KOPT-K1 (cell line): ENCODE measurements around the gene TEPSIN.

Experiments
- H3K27ac ChIP-seq: fragments of 200-600 bp; sonication (generic); 2 replicates; pipeline ENCODE4 v1.5.1; 2016; ENCODE audit warnings: antibody characterized with exemption, mild to moderate bottlenecking, low read depth, low read length; ENCODE audit not compliant: poor library complexity, severe bottlenecking
- H3K36me3 ChIP-seq: fragments of 200-600 bp; sonication (generic); 2 replicates; pipeline ENCODE4 v1.5.1; 2017; ENCODE audit warnings: antibody characterized with exemption, mild to moderate bottlenecking, low read length, moderate library complexity; ENCODE audit not compliant: insufficient read depth
- H3K9me3 ChIP-seq: fragments of 200-600 bp; sonication (generic); 2 replicates; pipeline ENCODE4 v1.5.1; 2017; ENCODE audit warnings: antibody characterized with exemption, low read length, mild to moderate bottlenecking; ENCODE audit not compliant: insufficient read depth, poor library complexity, severe bottlenecking

TEPSIN gene

DNA sequence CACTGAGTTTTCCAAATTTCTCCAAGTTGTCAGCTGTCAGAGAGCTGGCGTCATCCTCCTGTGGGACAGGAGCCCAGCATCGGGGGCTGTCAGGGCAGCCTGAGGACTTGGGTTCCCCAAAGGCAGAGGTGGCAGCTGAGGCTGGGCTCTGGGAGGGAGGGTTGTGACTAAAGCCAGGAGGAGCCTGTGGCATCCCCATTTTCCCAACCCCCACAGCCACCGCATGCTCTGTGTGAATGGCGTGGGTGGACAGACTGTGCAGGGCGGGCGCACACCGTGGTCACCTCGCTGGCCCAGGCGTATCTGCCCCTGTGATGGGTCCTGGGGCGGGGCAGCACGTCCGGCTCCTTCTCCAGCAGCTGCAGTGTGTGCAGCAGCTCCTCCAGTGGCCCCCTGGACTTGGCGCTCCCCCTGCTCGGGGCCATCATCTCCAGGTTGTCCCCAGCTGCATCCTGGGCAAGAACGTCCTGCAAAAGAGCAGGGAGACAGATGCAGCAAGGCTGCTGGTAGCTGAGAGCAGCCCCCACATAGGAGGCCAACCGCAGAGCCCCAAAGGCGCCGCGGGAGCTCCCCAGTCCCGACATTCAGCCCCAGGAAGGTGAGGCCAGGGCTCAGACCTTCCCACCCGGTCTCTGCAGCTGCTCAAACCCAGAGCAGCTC is 40.9 kb downstream of the TEPSIN start:
- Histone ChIP-seq H3K27ac (no peak overlapping the region), H3K9me3 (no peaks in the 10 kb centered on the region), H3K36me3 (peaks cover 82% of the 10 kb centered on the region; the same call in 1 of the 2 replicates)

DNA sequence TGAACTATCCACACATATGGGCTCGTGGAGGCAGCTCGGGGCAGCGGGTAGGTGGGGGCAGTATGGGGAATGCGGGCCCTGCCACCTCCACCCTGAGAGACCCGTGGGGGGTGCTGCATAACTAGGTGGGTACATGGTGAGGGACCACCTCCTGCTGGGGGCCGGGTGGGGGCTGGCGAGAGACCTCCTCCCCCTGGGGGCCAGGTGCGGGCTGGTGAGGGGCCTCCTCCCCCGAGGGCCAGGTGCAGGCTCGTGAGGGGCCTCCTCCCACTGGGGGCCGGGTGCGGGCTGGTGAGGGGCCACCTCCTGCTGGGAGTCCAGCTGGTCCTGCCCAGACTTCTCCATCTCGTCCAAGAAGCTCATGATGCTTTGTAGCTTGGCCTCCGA is 41.5 kb downstream of the TEPSIN start:
- Histone ChIP-seq H3K9me3 (no peaks in the 10 kb centered on the region), H3K27ac (no peak overlapping the region), H3K36me3 (peaks cover 79% of the 10 kb centered on the region; the same call in 1 of the 2 replicates)

DNA sequence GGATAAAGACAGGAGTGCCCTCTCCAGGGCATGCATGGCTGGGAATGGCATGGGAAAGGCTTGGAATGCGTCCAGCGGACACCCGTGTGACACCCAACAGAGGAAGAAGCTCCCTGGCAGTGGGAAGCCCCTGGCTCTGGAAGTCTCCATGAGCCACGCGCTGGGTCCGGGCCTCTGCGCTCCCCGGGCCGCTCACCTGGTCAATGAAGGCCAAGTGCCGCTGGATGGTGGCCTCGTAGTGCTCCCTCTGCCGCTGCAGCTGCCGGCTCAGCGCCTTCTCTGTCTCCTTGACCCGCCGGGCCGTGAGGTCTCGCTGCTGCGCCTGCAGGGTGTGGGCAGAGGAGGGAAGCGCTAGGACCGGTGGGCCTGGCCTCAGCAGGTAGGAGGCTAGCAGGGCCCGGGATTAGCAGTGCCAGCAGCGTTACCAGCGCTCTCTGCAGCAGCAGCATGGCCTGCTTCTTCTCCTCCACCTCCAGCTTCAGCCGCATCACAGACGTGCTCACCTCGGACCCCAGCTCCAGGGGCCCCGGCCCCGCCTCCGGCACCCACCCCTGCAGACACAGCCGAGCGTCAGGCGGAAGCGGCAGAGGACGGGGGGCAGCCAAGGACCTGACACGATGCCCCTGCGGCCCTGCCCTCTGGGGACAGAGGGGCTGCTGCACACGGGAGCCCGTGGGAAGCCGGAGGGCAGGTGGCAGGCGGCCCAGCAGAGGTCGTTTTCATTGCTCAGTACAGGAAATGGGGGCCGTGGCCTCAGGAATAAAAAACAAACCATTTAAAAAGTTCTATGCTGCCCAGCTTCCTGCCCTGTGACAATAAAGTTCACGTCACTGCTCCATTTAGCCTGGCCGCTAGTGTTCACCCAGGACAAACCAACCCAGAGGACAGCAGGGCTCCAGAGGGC is 42.1 kb downstream of the TEPSIN start:
- Histone ChIP-seq H3K9me3 (no peaks in the 10 kb centered on the region), H3K27ac (no peak overlapping the region), H3K36me3 (peaks cover 76% of the 10 kb centered on the region; the same call in 1 of the 2 replicates)

DNA sequence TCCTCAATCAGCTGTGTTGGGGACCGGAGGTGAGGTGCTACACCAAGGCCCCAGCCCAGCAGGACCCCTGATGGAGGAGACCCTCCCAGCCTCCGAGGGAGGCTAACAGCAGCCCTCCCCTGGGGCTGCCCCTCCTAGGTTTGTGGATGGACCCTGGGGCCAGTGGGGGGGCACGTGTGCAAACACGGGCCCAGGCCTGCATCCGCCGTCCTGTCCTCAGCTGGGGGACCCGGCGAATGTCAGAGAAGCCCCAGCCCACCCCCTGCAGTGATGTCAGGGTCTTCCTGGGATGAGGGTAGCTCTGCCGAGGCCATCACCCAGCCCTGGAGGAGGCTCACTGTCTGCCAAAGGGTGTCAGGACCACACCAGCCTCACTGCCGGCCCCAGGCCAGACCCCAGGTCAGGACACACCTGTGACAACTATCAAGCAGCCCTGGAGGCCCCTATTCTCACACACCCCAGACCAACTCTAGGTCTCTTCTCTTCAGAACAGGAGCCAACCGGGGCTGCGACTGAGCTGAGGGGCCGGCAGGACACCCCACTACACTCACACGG is 42.8 kb downstream of the TEPSIN start:
- no peak overlapping the region for H3K27ac ChIP-seq
- H3K36me3 ChIP-seq, result peaks cover 78% of the 10 kb centered on the region; the same call in 1 of the 2 replicates
- no peaks in the 10 kb centered on the region for H3K9me3 ChIP-seq

DNA sequence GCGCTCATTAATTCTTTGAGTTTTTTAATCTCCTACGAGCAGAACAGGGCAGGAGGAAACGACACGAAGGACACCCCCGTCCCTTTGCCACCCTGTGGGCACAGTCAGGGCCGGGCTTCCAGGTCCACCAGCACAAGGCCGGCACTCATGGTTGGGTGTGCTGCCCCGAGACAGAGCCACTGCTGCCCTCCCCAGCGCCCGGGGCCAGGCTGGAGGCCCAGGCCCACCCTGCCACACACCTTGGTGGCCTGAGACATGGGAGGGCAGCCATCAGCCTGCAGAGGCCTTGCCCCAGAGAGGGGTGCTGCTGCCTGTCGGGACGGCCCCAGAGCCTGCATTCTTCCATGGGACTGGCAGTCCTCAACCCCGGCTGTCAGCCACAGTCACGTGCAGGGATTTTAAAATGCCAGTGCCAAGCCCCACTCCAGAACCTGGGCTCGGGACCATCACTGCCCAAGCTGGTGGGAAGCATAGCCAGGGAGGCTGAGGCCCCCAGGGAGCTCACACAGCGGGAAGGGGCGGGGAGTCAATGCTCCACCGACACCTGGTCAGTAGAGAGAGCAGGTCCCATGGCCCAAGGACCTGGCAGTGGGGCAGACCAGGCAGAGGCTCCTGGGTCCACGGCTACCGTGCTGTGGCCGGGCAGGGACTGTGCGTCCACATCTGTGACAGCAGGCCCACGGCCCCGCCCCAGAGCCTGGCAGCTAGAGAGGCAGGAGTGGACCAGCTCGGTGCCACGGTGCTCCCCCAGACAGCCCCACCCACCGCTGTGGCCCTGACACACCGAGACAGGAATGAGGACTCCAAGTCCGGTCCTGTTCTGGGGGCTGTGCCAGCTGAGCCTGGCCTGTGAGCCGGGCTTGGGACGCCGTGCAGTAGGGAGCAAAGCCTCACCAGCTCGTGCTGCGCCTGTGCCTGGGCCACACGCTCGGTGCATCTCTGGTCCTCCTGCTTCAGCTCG is 43.6 kb downstream of the TEPSIN start:
- Histone ChIP-seq H3K27ac (no peak overlapping the region), H3K36me3 (peaks cover 78% of the 10 kb centered on the region; the same call in 1 of the 2 replicates), H3K9me3 (no peaks in the 10 kb centered on the region)

DNA sequence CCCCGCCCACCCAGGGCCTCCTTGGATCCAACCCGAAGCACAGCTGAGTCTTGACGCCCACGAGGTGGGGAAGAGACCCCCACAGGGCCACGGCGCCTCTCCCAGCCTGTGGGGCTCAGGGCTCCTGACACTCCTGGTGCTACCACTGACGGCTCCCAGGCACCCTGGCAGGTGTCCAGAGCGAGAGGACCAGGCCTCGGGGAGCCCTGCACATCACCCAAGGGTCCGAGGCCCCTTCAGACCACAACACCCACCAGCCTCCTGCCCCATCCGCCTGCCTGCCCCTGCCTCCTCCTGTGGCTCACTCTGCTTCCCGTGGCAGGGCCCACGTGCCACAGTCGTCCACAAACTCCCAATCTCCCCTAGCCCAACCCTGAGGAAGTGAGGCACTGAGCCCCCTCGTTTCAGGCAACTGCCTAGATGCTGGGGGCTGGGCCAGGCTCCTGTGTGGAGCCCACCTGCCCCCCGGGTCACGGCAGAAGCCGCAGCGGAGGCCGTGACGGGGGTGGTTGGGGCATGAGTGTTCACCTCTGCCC is 44.6 kb downstream of the TEPSIN start:
- Histone ChIP-seq H3K36me3 (peaks cover 78% of the 10 kb centered on the region; the same call in 1 of the 2 replicates), H3K9me3 (no peaks in the 10 kb centered on the region), H3K27ac (no peak overlapping the region)

DNA sequence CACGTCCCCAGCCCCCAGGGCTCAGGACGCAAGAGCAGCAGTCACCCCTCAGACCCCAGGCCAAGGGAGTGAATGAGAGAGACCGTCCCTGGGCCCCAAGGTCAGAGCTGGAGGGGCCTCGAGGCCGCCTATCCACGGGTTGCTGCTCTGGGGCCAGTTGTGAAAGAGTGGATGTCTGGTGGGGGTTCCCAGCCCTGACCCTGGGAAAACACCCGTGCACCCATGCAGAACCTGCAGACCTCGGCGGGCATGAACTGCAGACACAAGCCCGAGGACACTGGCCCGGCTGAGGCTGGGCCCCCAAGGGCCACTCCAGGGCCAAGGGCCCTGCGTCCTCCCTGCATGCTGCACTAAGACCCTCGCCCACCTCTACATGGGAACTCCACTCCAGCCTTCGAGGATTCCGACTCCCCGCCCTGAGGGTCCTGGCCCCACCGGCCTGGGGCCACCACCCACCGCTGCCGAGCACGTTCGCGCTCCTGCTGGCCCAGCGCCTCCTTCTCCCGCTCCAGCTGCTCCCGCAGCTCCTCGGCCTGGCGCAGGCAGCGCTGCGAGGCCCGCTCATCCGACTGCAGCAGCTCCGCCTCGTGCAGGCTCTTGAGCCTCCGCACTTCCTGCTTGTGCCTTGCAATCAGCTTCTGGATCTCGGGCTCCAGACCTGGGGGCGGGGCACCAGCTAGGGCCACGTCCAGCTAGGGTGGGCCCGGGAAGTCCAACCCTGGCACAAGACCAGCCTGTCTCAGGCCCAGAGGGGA is 45.2 kb downstream of the TEPSIN start:
- Histone ChIP-seq H3K9me3 (no peaks in the 10 kb centered on the region), H3K36me3 (peaks cover 78% of the 10 kb centered on the region; the same call in 1 of the 2 replicates), H3K27ac (no peak overlapping the region)

DNA sequence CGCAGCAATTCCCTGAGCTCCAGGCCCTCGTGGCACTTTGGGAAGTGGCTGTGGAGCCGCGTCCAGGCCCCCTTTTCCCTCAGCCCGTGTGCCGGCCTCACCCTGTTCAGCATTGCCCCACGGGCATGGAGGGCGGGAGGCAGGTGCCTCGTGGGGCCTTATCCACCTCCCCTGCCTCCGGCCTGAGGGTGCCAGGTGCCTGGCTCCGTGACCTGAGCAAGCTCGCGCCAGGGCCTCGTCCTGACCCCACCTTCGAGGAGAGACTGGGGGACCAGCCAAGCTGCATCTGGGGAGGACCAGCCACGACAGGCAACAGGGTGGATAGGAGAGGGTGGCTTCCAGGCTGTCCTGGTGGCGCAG is 45.8 kb downstream of the TEPSIN start:
- peaks cover 73% of the 10 kb centered on the region; the same call in 1 of the 2 replicates for H3K36me3 ChIP-seq
- no peaks in the 10 kb centered on the region for H3K9me3 ChIP-seq
- no peak overlapping the region for H3K27ac ChIP-seq

DNA sequence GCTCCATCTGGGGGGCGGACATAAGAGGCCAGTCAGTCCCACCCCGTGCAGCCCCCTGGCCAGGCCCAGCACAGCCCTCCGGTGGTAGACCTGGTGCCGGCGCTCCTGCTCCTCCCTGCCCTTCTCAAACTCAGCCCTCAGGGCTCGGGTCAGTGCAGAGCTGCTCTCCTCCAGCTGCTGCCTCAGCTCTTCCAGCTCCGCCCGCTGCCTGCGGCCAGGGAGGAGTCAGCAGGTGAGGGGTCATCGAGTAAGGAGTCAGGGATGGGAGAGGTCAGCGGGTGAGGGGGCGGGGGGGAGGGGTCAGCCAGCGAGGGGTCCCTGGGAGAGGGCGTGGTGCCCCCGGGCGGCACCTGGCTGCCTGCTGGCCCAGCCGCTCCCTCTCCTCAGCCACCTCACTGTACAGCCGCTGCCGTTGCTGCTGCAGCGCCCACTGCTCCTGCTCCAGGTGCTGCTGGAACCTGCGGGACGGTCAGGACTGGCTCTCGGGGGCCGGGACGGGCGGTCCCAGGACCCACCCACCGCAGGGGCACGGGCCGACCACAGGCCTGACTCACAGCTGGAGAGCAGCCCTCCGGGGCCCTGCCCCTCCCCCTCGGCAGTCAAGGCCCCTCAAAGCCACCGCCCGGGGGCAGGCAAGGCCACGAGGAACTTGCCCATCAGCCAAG is 46.3 kb downstream of the TEPSIN start:
- H3K36me3 ChIP-seq, result peaks cover 68% of the 10 kb centered on the region; the same call in 1 of the 2 replicates

DNA sequence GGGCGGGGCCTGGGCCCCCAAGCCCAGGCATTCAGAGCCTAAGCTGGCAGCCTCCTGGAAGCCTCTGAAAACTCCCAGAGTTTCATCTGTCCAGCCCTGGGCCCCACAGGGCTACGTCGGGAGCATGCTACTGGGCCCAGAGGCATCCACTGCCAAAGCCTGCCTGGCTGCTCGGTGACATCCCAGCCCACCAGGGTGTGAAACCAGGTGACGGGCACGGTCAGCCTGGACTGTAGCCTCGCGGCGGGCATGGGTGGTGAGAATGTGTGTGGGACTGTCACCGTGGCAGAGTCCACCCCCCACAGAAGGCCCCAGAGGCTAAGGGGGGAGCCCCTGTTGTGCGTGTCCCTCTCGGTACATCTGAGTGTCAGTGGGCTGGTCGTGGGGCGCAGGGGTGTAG is 47.2 kb downstream of the TEPSIN start:
- Histone ChIP-seq H3K9me3 (no peaks in the 10 kb centered on the region), H3K27ac (no peak overlapping the region), H3K36me3 (peaks cover 60% of the 10 kb centered on the region; the same call in 1 of the 2 replicates)

More for the DNA sequence above, 46.3 kb downstream of the TEPSIN start:
- Histone ChIP-seq H3K9me3 (no peaks in the 10 kb centered on the region), H3K27ac (no peak overlapping the region)

DNA sequence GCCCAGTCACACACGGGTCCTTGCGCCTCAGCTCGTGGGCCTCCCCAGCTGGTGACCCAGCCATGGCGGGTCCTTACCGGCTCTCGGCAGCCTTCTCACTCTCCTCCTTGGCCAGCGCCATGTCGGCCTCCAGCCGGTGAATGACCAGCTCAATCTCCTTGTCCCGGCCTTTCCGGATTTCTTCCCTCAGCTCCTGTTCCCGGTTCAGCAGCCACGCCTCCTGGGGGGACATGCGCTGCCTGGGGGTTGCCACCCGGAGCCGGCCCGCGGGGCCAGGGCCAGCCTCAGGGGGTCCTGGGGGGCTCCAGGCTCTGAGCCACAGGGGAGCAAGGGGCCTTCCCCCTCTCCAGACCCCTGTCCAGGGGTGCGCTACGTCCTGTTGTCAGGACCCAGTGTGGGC is 47.7 kb downstream of the TEPSIN start:
- Histone ChIP-seq H3K27ac (no peak overlapping the region), H3K9me3 (no peaks in the 10 kb centered on the region), H3K36me3 (peaks cover 55% of the 10 kb centered on the region; the same call in 1 of the 2 replicates)

DNA sequence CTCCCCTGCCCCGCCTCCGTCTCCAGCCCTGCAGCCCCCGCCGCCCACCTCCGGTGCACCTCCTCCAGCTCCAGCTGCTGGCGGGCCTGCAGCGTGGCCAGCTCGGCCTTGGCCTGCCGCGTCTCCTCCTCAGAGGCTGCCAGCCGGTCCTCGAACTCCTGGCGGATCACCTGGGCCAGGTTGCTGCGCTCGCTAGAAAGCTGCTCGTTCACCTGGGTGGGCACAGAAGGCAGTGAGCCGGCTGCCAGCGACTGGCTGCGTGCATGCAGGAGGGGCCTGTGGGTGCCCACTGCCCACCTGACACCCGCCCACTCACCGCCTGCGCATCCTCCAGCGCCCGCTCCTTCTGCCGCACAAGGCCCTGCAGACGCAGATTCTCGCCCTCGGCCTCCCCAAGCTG is 48.3 kb downstream of the TEPSIN start:
- H3K27ac ChIP-seq, result no peak overlapping the region
- H3K36me3 ChIP-seq, result peaks cover 50% of the 10 kb centered on the region; the same call in 1 of the 2 replicates
- no peaks in the 10 kb centered on the region for H3K9me3 ChIP-seq
